GM20431 (cell line): Measurements from ENCODE around the gene FRMD6.

Experiments used
- in situ Hi-C: fragments of 300-500 bp; cut with MseI, MboI; formaldehyde crosslinking; loops from one replicate; pipeline ENCODE4 v1.15.0; 2020; ENCODE audit warnings: low sequenced_read_pairs; ENCODE audit not compliant: unreplicated experiment

The FRMD6 gene

GRCh38 chr14:51661504-51661903 is 9.8 kb downstream of the FRMD6 start:
- in situ Hi-C loops = no loop called here

GRCh38 chr14:51663783-51664326 is 12.1 kb downstream of the FRMD6 start:
- in situ Hi-C loops = no loop called here

- in situ Hi-C loops = no loop called here
Observed at GRCh38 chr14:51666070-51666469, 14.4 kb downstream of the FRMD6 start.

- in situ Hi-C loops = no loop called here
Observed at GRCh38 chr14:51666826-51667225, 15.1 kb downstream of the FRMD6 start.

- in situ Hi-C loops = no loop called here
Observed at GRCh38 chr14:51668870-51669269, 17.2 kb downstream of the FRMD6 start.

- in situ Hi-C loops = no loop called here
Observed at GRCh38 chr14:51674294-51675002, 22.7 kb downstream of the FRMD6 start.

GRCh38 chr14:51676549-51676948 is 24.8 kb downstream of the FRMD6 start:
- in situ Hi-C loops = no loop called here

- in situ Hi-C loops = no loop called here
Observed at GRCh38 chr14:51677266-51677665, 25.6 kb downstream of the FRMD6 start.

GRCh38 chr14:51677738-51678137 is 26.0 kb downstream of the FRMD6 start:
- in situ Hi-C loops = no loop called here

- in situ Hi-C loops = no loop called here
Observed at GRCh38 chr14:51680031-51680430, 28.3 kb downstream of the FRMD6 start.

- in situ Hi-C loops = no loop called here
Observed at GRCh38 chr14:51681411-51681810, 29.7 kb downstream of the FRMD6 start.

- in situ Hi-C loops = no loop called here
Observed at GRCh38 chr14:51682411-51682810, 30.7 kb downstream of the FRMD6 start.

- in situ Hi-C loops = no loop called here
Observed at GRCh38 chr14:51684760-51685159, 33.0 kb downstream of the FRMD6 start.

- in situ Hi-C loops = no loop called here
Observed at GRCh38 chr14:51691176-51691575, 39.5 kb downstream of the FRMD6 start.

- in situ Hi-C loops = no loop called here
Observed at GRCh38 chr14:51692646-51693045, 40.9 kb downstream of the FRMD6 start.

- in situ Hi-C loops = no loop called here
Observed at GRCh38 chr14:51697848-51698247, 46.1 kb downstream of the FRMD6 start.

- in situ Hi-C loops = no loop called here
Observed at GRCh38 chr14:51701951-51702350, 50.2 kb downstream of the FRMD6 start.

GRCh38 chr14:51703787-51704186 is 52.1 kb downstream of the FRMD6 start:
- in situ Hi-C loops = no loop called here

- in situ Hi-C loops = no loop called here
Observed at GRCh38 chr14:51704545-51704944, 52.8 kb downstream of the FRMD6 start.

GRCh38 chr14:51707327-51707726 is 55.6 kb downstream of the FRMD6 start:
- in situ Hi-C loops = no loop called here

- in situ Hi-C loops = no loop called here
Observed at GRCh38 chr14:51711505-51711904, 59.8 kb downstream of the FRMD6 start.

GRCh38 chr14:51715250-51715649 is 63.5 kb downstream of the FRMD6 start:
- in situ Hi-C loops = no loop called here
